Activated naive CD4-positive, alpha-beta T cell treated with anti-CD3 and anti-CD28 coated beads, Interleukin-2, amount 50 U/mL, for 16 hours (primary cell): ENCODE measurements around the gene LFNG.
A peak's percentile ranks its signal among the peaks of the same experiment; 100 is the strongest.

Experiments
- DNase-seq: peaks from one replicate; pipeline ENCODE4 v3.0.0-alpha.2; 2020

Gene LFNG, protein sequence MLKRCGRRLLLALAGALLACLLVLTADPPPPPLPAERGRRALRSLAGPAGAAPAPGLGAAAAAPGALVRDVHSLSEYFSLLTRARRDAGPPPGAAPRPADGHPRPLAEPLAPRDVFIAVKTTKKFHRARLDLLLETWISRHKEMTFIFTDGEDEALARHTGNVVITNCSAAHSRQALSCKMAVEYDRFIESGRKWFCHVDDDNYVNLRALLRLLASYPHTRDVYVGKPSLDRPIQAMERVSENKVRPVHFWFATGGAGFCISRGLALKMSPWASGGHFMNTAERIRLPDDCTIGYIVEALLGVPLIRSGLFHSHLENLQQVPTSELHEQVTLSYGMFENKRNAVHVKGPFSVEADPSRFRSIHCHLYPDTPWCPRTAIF

DNA sequence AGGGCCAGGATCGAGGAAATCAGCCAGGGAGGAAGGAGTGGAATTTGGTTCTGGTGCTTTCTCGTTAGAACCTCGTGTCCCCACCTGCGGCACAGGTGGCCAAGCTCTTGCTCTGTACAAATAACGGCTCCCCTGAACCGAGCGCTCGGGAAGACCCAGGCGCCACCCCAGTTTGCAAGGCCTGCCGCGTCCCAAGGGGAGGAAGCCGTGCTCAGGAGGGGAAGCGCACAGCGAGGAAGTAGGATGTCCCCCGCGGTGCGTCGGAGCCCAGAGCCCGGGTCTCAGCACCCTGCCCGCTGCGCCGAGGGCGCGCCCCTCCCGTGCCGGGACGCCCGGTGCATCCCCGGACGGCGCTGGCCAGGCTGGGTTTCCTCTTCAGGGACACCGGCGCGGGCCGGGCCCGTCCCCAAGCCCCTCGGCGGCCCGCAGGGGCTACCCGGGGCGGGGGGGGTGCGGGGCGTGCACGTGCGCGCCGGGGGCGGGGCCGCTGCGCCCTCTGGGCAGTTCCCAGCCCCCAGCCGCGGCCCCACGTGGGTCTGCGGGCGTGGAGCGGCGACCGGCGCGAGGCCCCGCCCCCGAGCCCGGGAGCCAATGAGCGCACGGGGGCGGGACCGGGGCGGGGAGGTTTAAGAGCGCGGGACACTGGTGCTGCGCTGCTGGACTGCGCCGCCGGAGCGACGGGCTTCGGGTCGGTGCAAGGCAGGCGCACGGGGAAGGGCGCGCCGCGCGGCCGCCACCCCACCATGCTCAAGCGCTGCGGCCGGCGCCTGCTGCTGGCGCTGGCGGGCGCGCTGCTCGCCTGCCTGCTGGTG lies at the start of gene LFNG:
Gene LFNG, plus strand, starts transcription at position 656 of the 812 bp plus-strand sequence. Its CDS starts 88 bp downstream, at position 744.
- peak; percentile 83 for DNase-seq

DNA sequence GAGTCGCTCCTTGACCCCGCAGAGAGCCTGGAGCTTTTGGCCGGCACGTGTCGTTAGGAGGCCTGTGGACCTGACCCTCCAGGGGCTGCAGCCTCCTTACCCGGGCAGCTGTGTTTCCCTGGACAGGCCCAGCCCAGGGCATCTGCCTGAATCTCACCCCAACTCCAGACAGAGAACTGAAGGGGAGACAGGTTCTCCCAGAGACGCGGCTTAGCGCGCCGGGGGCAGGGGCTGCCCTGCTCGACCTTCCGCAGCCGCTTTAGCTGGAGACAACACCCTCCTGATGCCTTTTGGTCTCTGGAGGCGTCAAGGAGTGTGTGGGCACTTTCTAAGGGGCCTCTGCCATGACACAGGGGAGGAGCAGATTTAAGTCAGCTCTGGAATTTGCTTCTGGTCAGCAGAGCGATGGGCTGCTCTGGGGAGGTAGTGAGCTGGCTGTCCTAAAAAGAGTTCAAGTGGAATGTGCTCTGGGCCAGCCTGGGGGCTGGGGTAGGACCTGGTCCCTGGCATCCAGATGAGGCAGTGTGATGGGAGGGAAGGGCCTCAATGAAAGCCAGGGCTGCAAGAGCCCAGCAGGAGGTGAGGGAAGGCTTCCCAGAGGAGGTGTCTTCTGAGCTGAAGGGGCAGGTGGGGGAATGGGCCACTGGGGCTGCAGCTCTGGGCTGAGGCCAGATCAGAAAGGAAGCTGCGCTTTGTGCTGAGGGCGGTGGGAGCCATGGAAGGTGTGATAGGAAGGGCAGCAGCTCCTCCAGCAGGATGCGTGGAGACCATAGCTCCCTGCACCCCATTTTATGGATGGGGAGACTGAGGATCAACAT lies 49.2 kb upstream of the LFNG start:
- DNase-seq: no peak

DNA sequence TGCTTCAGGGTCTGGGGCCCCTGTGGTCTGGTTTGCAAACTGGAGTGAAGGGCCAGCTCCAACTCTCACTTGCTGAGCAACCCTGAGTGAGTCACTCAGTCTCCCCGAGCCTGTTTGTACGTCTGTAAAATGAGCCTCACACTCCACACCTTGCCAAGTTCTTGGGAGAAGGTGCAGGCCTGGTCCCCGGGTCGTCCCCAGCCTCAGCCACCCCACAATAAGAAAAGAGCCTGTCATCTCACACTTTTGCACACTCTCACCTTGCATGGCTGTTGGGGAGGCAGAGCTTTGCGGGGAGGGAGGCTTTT lies 48.6 kb upstream of the LFNG start:
- DNase-seq: no peak

DNA sequence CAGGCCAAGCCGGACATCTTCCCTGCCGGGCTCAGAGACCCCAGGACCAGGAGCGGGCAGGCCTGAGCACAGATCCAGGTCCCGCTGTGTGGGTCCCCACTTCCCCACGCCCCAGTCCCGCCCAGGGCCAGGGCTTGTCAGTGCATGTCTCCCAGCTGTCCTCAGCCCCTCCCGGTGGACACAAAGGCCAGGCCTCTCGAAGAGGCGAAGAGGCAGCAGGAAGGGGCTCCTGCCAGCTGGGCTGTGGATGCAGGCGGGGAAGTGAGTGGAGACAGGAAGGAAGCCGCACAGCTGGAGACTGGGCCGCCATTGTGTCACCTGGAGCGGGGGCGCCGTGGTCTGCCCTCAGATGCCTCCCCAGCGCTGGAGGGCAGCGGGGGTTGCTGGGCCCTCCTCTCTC lies 48.2 kb upstream of the LFNG start:
- DNase-seq: no peak

DNA sequence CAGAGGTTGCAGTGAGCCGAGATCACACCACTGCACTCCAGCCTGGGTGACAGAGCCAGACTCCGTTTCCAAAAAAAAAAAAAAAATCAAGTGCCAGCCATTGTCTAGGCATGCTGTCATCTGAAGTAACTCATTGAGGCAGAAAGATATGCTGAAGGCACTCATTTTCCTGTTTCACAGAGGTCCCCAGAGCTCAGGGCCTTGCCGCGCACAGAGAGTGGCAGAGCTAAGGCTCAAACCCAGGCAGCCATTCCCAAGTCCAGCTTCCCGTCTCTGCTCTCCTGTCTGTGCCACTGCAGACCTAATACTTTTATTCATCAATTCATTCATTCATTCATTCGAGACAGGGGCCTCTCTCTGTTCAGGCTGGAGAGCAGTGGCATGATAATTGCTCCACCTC lies 46.8 kb upstream of the LFNG start:
- DNase-seq: no peak

DNA sequence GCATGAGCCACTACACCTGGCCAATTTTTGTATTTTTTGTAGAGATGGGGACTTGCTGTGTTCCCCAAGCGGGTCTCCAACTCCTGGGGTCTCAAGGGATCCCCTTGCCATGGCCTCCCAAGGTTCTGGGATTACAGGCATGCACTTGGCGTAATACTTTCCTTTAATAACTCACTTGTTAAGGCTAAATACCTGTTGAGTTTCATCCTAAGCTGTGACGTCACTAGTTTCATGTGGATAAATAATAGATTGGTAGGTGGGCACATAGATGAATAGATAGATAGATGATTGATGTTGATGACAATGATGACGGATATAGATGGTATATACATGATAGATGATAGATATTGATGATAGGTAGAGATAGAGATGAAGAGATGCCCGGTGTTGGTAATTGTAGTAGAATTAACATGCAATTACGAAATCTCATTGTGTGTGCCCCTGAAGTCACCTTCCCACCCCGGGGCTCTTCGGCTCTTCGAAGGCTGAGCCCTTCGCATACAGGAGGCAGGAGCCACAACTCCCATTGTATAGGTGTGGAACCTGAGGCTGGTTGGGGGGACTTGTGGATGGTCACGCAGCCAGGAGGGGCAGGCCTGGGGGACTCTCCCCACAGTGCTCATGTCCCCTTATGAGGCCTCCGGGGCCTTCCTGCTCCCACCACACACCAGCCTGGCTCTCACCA lies 45.9 kb upstream of the LFNG start:
- no peak for DNase-seq

DNA sequence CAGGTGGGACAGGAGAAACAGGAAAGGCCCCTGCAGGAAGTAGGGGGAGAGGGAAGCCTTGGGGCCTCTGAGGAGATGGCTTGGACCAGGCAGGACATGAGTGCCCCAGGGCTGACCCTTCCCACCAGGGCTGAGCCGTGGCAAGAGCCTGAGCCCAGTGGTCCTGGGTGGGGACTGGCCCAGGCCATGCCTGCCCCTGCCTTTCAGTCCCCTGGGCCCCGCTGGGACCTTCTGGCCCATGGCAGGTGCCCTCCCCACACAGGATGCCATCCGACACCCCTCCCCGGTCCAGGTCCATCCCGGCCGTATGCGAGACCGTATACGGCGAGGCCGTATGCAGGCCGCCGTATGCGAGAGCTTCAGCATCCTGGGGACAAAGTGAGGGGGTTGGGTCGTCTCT lies 45.4 kb upstream of the LFNG start:
- no peak for DNase-seq

DNA sequence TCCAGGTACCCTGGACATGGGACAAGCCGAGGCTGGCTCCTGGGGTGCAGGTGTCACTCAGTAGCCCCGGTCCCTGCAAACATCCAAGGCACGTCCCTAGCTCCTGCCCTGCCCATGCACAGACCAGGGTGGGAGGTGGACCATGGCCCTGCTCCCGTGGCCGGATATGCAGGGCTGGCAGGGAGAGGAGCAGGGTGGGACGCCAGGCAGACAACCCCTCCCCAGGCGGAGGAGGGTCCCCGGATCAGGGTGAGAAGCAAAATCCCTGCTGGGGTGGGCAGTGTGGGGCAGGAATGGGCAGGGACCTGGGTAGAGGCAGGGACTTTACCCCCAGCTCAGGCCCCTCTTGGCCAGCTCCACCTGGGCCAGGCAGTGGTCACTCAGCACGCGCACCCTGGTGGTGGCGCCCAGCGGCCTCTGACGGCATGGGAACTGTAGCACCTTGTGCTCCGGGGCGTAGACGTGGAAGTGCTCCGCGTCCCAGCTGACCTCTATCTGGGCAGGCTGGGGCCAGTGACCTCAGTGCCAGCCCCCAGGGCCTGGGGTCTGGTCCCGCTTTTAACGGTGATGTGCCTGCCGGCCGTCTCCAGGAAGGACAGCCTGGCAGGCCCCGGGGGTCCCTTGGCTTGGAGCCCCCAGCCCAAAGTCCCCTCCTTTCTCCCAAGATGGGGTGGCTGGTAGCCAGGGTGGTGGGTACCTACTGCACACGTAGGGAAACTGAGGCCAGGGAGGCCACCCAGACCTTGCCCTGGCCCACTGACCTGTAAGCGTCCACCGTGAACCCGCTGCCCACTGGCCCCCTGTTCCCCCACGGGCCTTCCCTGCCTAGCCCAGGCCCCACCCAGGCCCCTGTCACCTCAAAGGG lies 44.5 kb upstream of the LFNG start:
- DNase-seq: no peak

DNA sequence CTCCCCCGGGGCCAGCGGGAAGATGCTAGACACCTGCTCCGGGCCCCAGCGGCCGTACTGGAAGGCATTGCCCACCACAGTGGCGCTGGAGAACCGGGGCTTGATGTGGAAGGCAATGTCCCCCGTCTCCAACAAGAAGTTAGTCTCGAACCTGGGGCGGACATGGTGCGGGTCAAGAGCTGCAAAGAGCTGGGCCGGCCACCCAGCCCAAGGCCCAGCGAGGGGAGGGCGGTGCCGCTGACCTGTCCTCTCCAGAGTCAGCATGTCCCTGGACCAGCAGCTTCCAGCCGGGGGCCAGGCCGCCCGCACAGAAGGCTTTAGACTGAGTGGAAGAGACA lies 43.9 kb upstream of the LFNG start:
- DNase-seq: no peak

DNA sequence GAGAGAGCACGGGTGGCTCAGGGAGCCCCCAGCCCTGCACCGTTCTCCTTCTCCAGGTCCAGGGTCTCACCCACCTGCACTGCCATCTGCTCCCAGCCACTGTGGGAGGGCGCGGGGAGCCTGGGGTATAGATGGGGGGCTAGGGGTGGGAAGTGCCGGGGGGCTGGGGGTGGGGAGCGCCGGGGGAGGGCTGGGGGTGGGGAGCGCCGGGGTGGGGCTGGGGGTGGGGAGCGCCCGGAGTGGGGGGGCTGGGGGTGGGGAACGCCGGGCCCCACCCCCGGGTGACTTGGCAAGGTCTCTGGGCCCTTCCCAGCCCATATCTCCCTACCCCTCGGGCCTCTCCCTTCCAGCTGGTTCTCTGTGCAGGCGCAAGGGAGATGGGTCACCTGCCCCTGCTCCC lies 43.3 kb upstream of the LFNG start, which contains the start of gene GRIFIN:
Gene GRIFIN, minus strand, starts transcription at position 101 of the 400 bp plus-strand sequence. Its CDS starts 15 bp downstream, at position 86.
- DNase-seq: no peak

DNA sequence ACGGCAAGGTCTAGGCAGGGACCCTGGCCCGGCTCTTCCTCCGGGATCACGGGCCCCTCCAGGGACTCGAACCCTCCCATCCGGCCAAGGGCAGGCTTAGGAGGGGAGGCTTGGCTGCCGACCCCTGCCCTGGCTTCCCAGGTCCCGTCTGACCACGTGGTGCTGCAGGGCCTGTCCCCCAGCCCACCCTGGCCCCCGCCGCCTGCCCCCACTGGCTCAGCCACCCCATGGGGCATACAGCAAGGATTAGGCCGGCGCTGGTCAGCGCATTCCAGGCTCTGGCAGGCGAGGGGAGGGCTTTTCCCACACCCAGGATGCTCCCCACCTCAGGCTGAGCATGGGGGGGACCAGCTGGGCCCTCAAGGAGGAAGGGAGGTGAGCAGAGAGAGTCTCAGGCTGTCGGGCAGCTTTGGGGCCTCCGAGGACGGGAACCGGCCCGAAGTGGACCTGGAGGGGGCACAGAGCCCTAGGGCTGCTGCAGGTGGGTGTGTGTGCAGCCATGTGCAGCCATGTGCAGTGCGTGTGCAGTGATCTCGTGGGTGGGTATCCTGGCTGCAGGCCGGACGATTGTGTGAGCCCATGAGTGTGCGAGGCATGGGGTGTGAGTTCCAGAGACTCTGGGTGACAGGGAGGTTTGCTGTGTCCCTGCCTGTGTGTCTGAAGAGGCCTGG lies 42.7 kb upstream of the LFNG start:
- DNase-seq: no peak

DNA sequence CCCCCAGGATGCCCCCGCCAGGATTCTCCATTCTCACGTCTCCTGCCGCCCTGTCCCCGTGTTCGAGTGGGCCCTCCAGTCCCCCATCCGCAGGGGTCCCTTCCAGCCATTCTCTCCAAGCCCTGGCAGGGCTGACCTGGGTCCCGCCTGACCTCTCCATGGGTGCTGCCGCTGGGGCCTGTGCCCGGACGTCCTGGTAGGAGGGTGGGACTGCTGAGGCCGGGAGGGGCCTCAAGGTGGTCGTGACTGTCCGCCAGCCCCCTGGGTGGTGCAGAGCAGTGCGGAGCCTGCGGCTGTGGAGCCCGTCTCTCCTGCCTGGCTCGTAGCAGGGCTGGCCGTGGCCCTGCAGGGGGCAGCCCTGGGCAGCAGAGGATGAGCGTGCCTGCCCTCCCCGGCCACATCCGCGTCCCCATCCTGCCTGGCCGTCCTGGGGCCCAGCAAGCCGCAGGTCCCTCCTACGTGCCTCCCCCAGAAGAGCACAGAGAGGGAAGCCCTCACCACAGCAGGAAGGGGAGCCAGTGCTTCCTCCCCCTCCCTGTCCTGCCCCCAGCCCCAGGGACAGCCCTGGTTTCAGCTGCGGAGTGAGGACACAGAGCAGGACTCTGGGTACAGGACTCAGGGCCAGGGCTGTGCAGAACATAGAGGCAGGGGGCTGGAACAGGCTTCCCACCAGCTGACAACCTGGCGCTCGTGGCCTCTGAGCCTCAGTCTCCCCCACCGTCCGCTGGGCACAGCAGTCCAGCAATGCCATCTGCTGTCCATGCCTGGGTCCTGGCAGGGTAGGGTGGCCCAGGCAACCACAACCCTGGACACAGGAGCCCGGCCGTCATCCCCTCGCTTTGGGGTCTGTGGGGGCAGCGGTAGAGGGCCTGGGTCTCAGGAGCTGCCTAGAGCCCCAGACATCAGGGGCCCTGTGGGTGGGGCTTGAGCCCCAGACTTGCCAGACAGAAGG lies 41.9 kb upstream of the LFNG start:
- DNase-seq: peak; percentile 56

DNA sequence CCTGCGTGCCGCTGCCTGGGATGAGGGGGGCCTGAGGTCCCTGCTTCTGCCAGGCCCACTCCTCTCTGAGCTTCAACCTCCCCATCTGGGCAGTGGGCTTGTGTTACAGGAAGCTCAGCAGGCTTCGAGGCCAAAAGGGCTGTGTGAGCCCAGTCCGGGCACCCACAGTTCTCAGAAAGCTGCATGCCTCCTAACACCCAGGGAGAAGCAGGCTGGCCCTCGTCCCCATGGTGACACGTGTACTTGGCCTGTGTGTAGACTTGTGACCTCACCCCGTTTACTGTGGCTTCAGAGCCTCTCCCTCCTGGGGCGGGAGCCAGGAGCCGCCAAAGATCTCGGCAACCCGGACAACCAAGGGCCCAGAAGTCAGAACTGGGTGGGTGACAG lies 41.2 kb upstream of the LFNG start:
- DNase-seq: peak; percentile 7

DNA sequence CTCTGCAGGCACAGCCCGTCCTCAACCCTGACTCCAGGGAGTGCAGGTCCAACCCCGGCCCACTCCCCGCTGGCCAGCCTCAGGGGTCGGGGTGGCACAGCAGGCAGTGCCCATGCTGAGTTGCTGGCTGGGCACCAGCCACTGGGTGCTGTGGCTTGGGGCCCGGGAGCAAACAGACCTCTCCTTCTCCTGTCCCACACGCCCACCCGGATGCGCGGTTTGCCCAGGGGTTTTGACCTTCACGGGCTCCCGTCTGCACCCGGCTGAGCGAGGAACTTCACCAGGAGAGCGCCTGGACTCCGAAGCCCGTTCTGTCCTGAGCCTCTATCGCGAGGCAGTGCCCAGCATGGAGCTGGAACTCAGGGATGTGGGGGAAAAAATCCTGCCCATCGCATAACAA lies 40.8 kb upstream of the LFNG start:
- DNase-seq: peak; percentile 9

DNA sequence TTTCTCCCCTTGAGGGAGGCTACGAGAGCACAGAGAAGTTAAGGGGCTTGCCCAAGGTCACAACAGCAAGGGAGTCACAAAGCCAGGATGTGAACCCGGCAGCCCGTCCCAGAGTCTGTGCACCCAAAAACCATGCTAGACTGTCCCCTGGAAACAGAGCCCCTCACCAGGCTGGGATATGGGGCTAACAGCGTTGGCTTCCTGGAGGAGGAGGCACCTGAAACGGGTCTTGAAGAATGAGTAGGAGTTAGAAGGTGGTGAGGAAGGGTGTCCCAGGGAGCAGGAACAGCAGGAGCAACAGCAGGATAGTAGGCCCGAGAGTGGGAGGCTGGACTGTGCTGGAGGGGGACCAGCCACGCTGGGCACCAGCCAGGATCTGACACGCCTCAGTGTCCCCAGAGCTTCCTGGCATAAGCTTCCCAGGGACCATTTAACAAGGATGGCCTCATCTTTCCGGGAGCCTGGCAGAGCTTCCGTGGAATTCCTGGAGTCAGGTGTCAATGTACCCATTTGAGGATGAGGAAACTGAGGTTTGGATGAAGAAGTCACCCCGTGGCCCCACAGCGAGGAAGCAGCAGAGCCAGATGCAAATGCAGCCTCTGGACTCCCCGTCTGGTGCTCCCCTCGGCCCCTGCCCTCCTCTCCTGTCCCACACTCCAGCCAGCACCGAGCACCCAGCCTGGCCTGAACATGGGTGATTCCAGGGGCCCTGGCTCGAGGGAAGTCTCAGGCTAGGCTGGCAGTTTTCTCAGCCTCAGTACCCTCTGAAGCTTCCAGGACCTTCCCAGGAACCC lies 40.1 kb upstream of the LFNG start:
- peak; percentile 8 for DNase-seq

DNA sequence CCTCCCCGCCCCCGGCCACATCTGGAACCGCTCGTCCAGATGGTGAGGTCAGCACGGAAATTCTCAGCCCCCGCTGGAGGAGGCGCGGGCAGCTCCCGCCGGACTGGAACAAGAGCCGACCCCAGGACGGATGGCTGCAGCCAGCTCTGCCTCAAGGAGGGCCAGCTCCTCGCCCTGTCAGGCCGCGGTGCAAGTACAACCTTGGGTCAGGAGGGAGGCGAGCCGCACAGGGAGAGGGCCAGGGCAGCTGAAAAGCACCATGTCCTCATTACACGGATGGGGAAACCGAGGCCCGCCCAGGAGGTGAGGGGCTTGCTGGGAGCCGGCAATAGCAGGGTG lies 39.5 kb upstream of the LFNG start:
- DNase-seq: peak; percentile 9

DNA sequence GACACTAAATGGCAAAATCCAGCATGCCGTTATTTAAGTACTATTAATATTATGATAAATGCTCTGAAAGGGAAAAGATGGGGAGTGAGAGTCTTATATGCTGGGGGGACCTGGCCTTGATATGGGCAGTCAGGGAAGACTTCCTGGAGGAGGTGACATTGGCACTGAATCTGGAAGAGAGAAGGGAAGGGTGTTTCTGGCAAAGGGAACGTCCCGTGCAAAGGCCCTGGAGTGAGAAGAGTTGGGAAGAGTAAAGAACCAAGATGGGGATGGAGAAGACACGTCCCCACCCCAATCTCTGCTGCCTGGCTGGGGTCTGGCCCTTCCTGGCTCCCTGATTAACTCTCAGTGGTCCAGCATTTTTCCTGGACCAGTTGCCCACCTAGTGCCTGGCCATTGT lies 38.4 kb upstream of the LFNG start:
- DNase-seq: no peak

DNA sequence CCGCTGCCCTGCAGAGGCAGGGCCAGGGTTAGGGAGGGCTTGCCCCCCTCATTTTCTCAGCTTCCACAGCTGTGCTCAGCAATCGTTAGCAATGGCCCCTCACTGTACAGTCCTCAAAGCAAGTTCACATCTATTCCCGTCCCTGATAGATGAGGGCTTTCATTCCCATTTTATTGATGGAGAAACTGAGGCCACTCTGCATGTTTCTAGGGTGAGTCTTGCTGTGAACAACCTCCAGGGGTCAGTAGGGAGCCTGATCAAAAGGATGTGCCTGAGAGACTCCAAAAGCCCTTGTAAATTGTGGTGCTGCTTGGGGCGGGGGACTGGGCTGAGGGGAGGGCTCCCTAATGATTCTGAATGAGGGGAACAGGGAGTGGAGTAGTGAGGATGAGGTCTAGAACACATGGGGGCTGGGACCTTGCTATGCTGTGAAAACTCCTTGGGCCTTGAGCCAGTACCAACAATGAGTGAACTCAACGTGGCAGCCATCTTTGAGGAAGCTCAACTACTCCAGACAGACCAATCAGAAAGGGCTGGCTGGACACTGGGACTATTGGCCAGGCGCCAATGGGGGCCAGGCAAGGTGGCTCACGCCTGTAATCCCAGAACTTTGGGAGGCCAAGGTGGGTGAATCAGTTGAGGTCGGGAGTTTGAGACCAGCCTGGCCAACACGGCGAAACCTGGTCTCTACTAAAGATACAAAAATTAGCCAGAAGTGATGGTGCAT lies 36.7 kb upstream of the LFNG start:
- no peak for DNase-seq

DNA sequence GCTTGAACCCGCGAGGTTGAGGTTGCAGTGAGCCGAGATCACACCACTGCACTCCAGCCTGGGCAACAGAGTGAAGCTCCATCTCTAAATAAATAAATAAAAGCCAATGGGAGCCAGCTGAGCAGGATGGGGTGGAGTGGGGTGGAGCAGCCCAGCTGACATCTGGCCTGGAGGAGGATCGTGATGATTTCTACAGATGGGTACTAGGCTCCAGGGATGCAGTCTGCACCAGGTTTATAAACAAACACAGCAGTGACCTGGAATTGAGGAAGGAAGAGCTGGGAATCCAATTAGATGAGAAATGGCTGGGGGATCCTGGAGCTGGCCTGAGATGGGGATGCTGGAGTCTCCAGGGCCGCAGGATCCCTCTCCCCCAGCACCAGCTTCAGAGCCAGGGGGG lies 36.1 kb upstream of the LFNG start:
- DNase-seq: no peak
